ENCODE results near the gene ASNS. TPM values are rescaled to one million over a fixed set of nuclear protein-coding genes. Genes with fewer than 3 reads are reported as not detected.

Gene ASNS
- polyA plus RNA-seq, 2 donors = 28.8 to 34.0 TPM

Other genes starting within 250 kb of the ASNS start
- gene TAC1, start 140.3 kb downstream of the ASNS start, polyA plus RNA-seq = under 1 TPM in 1 of 2 donors, not detected in 1; 0.08 TPM
- gene OCM2, start 117.8 kb upstream of the ASNS start, polyA plus RNA-seq = not detected
- gene LMTK2, start 234.5 kb upstream of the ASNS start, polyA plus RNA-seq = 1 to 10 TPM; 7.0 to 9.2 TPM